GM21360 (cell line): Measurements from ENCODE around the gene TGFBR3.

Experiments used
- ATAC-seq: cut with Tn5 transposase; IDR thresholded peaks from one replicate; pipeline ENCODE4 v1.9.1; 2021; ENCODE audit warnings: mild to moderate bottlenecking, moderate library complexity; ENCODE audit not compliant: unreplicated experiment

Gene TGFBR3

DNA sequence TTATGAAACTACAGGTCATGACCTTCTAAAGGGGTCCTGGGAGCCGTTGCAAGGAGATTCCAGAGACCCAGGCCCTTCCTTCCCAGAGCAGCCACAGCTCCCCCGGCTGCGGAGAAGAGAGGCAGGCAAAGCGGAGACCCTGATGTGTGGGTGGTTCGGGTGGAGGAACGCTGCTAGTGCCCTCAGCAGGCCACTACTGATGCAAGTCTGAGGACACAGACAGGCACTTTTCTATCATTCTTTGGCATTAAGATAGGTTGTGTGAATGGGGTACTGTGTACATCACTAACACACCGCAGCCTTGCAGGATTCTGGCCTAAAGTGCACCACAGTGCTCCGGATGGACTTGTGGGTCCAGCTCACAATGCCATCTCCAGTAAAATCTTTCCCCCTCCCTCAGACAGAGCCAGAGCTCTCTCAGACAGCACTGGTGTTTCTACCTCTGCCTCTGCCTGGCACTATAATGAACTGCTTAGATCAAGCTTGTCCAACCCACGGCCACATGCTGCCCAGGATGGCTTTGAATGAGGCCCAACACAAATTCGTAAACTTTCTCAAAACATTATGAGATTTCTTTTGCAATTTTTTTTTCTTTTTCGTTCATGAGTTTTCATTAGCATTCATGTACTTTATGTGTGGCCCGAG, 121.4 kb downstream of the TGFBR3 start:
- no peak for ATAC-seq

DNA sequence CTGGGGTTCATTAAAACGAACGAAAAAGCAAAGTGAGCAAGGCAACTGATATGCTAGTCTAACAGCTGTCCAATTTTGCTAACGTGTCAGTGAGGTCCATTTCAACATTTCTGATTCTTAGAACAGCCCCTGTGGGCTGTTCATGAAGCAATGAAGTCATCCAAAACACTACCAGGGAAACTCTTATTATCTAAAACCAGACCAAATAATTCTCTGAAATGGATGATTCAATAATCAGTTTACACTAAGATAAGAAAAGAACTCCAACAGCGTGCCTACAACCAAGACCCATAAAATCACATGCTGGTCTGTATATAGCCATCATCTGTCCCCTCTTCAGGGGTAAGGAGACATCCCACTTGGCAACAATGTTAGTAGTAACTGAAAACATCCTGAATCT, 122.7 kb downstream of the TGFBR3 start:
- no peak for ATAC-seq

GRCh38 chr1:91761295-91761721, 124.6 kb downstream of the TGFBR3 start:
- no peak for ATAC-seq

GRCh38 chr1:91760512-91760911, 125.4 kb downstream of the TGFBR3 start:
- ATAC-seq = no peak

GRCh38 chr1:91759076-91759475, 126.9 kb downstream of the TGFBR3 start:
- no peak for ATAC-seq

- ATAC-seq = no peak
Observed at GRCh38 chr1:91757763-91758460, 128.0 kb downstream of the TGFBR3 start.

DNA sequence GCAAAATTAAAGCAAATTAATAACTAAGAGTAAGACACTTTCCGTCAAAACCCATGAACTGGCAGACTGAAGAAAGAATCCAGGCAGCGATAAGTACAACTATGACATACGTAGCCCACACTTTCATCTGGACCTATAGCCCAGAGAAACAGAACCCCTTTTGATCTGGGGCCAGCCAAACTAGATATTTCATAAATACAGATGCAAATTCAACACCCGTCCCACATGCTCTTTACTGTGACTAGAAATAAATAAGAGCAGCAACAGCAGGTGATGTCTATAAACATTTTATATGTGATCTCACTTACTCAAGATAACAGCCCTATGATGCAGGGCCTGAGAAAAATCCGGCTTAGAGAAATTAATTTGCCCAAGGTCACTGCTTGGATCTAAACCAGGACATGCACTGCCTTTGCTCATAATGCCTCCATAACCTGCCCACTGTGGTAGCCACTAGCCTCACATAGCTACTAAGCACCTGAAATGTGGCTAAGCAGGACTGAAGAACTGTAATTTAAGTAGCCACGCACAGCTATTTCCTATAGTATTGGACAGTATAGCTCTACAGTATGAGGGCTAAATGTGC, 130.2 kb downstream of the TGFBR3 start:
- no peak for ATAC-seq

DNA sequence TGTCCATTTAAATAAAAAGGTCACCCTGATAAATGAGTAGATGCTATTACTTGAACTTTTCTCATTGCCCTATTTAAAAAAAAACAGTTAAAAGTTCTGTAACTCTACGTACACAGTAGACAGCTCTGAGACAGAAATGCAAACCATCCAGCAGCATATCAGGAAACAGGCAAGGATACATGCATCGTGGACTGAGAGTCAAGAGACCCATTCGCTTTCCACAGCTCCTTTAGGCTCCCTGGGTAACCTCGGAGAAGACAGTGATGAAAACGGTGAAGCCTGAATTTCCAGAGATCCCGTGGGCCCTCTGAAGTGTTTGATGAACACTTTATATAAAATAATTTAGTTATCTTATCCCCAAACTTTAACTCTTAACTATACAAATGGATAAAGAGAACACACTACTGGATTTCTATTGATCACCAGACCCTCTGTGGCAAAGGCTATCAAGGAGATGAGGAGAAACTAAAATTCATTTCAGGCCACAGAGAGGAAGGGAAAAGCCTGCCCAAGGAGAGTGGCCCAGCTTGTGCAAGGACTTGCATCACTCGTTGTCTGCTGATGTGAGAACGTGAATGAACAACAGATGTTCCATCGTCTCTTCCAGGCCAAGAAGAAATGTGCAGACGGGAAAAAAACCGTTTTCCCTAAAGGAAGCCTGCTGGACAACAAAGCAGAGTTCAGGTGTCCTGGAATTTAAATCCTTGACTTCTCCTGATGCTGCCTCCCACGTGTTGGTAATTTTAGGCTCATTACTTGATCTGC, 131.0 kb downstream of the TGFBR3 start:
- ATAC-seq = no peak

DNA sequence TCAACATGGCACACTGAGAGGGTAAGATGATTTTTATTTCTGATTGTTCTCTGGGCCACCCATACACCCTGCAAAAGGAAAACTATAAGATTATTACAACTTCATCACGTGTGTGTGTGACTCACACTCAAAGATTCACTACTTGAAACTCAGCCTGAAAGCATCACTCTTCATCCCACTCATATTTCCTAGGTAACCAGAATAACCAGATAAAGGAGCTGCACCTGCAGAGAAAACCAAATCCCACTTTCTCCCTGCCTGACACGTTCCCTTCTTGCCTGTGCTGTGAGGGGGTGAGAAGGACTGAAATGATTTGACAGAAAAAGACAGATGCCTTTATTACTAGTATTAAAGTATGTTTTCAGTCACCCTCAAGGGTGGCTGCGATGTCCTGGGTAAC, 131.6 kb downstream of the TGFBR3 start:
- peak; percentile 68 for ATAC-seq

DNA sequence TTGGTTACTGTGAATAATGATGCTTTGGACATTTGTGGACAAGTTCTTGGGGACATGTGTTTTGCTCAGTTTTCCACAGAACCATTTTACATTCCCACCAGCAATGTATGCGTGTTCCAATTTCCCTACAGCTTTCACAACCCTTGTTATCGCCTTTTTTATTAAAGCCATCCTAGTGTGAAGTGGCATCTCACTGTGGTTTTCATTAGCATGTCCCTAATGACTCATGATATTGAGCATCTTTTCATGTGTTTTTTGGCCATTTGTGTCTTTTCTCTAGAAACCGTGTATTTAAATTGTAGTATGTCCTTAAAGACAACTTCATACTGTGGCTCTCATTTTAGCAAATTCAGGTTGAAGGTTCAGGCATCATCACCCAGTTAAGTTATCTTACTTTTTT, 132.1 kb downstream of the TGFBR3 start:
- ATAC-seq = no peak

GRCh38 chr1:91752324-91752723, 133.6 kb downstream of the TGFBR3 start:
- ATAC-seq = peak; percentile 58

DNA sequence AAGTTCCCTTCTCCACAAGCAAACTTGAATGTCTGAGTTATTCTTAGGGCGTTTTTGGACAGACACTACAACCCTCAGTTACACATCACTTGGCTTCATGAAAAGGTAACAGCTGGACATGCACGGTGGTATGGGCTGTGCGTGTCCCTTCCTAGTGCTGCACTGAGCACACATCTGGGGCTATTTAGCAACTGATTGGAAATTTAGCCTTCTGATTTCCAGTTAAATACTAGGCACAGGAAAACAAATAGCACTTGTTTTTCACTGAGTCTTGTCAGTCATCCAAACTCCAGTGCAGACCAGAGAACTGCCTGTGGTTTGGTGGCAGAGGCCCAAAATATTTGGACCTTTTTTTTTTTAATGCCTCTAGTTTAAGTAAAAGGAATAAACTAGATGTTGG, 134.7 kb downstream of the TGFBR3 start:
- ATAC-seq = no peak

GRCh38 chr1:91750398-91750996, 135.5 kb downstream of the TGFBR3 start:
- no peak for ATAC-seq

DNA sequence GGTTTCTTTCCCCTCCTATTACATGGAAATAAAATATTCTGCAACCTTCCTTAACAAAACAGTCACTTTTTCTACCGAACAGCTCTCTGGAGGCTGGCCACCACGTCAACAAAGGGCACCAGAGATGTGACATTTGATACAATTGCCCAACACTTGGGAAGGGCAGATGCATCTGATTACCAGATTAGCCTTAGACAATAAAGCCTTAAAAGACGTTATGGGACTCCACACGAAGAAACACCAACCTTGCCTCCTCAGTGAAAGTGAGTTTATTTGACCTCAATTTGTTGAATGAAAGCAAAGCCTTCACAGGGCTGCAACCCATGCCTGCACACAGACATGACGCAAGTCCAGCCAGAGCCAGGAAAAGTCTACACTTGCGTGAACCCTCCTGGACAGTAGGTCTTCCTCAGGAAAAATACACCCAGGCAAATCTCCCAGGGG, 136.1 kb downstream of the TGFBR3 start:
- ATAC-seq = no peak

- no peak for ATAC-seq
Observed at GRCh38 chr1:91747666-91748065, 138.3 kb downstream of the TGFBR3 start.

- no peak for ATAC-seq
Observed at GRCh38 chr1:91746728-91747338, 139.1 kb downstream of the TGFBR3 start.

GRCh38 chr1:91745640-91746373, 140.1 kb downstream of the TGFBR3 start:
- ATAC-seq = no peak

DNA sequence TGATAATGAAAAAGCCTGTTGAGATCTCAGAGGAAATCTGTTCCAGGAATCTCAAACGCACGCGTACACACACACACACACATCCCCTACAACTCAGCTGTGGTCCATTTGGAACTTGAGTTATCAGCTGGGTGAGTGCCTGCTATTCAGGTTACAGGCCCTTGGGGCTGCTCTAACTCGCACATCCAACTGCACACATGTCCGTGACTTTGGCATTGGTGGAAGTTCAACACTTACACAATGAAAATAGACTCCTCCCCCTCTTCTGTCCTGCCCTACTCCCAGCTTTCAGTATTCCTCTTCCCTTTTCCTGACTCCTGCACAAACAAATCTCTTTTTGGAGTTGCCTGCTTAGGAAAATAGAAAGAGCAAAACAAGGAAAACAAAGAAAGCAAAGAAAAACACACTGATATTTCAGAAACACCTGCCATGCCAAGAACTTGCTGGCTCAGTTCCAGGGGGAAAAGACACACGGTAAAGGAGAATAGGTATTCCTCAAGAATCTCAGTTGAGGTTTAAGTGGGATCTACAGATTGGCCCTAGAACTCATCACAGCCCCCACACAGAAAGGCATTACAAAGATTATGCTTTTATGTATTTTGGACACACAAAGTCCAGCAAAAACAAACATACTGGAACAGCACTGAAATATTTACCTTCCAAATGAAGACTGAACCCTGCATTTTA, 140.9 kb downstream of the TGFBR3 start:
- no peak for ATAC-seq

- no peak for ATAC-seq
Observed at GRCh38 chr1:91742848-91743292, 143.1 kb downstream of the TGFBR3 start.
